HG02943 (cell line): ENCODE measurements around the gene PFAS.
A peak's percentile ranks its signal among the peaks of the same experiment; 100 is the strongest.

Source experiments
- ATAC-seq: cut with Tn5 transposase; IDR thresholded peaks from one replicate; pipeline ENCODE4 v1.9.1; 2021; ENCODE audit warnings: mild to moderate bottlenecking, low read depth, moderate library complexity; ENCODE audit not compliant: unreplicated experiment

PFAS gene

DNA sequence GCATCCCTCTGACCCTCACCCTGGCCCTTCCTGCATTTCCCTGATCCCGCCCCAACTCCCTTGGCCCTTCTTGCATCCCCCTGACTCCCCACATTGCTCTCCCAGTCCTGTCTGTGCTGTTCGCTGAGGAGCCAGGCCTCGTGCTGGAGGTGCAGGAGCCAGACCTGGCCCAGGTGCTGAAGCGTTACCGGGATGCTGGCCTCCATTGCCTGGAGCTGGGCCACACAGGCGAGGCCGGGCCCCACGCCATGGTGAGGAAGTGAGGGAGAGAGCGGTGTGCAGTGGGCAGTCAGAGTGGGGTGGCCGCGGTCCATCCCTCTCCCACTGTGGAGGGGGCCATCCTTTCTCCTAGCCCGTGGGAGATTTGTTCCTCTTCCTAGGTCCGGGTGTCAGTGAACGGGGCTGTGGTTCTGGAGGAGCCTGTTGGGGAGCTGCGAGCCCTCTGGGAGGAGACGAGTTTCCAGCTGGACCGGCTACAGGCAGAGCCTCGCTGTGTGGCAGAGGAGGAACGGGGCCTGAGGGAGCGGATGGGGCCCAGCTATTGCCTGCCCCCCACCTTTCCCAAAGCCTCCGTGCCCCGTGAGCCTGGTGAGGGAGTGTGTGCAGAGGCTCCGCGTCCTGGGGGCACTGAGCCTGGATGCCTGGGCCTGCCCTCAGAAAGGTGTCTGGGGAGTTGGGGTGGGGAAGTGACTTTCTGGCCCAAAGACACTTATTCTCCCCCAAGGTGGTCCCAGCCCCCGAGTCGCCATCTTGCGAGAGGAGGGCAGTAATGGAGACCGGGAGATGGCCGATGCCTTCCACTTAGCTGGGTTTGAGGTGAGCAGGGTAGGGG, 17.8 kb downstream of the PFAS start:
- no peak for ATAC-seq

DNA sequence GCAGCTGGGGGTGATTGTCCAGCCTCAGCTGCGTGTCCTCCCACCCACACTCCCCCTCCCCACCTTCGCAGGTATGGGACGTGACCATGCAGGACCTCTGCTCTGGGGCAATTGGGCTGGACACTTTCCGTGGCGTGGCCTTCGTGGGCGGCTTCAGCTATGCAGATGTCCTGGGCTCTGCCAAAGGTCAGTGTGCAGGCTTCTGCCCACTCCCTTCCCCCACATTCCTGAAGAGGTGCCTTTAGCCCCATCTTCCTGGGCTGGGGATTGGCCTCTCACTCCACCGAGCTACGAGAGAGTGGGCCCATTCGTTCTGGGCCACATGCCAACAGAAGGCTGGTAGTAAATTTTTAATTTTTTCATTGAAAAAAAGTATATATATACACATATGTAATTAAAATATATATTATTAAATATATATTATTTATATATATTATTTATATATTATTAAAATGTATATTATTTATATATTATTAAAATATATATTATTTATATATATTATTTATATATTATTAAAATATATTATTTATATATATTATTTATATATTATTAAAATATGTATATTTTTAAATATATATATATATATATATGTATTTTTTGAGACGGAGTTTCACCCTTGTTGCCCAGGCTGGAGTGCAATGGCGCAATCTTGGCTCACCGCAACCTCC, 18.5 kb downstream of the PFAS start:
- ATAC-seq: no peak

DNA sequence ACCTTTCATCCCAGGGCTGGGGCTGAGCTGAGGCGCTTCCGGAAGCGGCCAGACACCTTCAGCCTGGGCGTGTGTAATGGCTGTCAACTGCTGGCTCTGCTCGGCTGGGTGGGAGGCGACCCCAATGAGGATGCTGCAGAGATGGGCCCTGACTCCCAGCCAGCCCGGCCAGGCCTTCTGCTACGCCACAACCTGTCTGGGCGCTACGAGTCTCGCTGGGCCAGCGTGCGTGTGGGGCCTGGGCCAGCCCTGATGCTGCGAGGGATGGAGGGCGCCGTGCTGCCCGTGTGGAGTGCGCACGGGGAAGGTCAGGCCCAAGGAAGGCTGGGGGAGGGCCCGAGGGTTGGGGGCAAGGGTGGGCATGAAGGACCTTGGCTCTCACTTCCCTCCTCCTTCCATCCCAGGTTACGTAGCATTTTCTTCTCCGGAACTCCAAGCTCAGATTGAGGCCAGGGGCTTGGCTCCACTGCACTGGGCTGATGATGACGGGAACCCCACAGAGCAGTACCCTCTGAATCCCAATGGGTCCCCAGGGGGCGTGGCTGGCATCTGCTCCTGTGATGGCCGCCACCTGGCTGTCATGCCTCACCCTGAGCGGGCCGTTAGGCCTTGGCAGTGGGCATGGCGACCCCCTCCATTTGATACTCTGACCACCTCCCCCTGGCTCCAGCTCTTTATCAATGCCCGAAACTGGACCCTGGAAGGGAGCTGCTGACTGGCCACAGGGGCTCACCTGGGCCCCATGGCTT, 19.6 kb downstream of the PFAS start:
- ATAC-seq: no peak

GRCh38 chr17:8272421-8272820, 23.3 kb downstream of the PFAS start:
- ATAC-seq: no peak

DNA sequence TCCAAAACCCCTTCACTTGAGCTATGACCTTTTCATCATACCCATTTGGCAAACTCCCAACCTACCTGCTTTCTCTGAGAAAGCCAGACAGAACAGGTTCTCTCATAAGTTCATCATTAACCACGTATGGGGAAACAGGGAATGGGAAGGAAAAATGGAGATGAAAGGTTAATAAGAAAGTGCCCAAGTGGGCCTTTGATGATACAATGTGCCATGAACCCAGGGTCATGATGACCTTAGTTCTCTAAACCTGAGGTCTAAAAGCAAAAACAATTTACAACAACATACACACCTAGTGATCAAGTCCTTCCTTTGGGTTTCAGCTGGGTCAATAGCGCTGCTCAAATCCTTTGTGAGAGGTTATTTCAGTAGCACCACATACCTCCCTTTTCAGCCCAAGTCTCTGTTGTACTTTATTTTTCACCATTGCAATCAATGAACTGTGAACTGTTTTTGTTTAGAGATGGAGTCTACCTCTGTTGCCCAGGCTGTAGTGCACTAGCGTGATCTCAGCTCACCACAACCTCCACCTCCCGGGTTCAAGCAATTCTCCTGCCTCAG, 24.9 kb downstream of the PFAS start:
- no peak for ATAC-seq

DNA sequence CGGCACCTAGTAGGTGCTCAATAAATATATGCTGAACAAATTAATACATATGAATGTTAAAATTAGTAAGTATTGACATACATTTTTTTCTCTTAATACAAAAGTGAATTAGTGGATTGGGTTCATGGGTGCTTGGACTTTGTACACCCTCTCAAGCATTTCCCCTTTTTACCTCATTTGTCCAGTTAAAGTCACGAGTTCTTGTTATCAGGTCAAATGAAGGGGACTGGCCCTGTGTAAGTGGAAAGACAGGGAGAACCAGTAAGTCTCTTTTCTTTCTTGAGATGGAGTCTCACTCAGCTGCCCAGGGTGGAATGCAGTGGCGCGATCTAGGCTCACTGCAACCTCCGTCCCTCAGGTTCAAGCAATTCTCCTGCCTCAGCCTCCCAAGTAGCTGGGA, 25.7 kb downstream of the PFAS start:
- no peak for ATAC-seq

DNA sequence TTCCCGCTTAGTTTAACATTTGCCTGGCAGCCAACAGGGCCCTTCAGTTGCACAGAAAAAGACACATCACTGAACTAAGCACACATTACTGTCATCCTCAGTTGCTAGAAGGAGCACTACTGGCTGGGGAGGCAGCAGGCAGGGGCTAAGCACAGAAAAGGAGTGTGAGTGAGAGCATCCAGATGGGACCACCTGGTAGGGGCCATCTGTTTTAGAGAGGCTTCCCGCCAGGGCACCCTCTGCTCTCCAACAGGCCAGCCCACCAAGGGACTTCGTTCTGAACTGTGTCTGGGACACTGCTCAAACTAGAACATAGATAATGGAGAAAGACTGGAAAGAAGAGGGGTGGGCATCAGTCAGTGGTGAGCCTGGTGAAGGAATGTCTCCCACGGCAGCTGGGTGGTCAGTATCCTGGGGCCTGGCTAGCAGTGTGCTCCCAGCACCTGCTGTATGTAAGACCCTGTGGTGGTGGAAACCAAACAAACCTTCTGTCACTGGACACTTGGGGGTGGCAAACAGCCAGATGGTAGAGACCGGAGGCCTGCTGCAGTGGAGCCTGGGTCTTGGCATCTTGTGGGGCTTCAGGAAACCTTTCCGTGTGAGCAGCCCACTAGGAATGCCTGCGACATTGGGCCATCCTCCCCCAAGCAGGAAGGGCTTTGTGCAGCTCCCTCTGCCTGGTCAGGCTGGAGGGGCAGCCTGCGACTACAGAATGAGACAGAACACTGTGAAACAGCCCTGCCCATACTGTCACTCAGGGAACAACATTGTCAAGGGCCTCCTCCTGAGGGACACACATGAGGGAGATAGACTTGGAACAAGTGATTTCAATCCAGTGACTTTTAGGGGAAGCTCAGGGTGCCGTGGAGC, 26.6 kb downstream of the PFAS start:
- ATAC-seq: no peak

- ATAC-seq: no peak
These were observed 28.2 kb downstream of the PFAS start for GRCh38 chr17:8277317-8277716.

GRCh38 chr17:8282345-8282744, 33.3 kb downstream of the PFAS start:
- no peak for ATAC-seq

GRCh38 chr17:8283356-8283755, 34.3 kb downstream of the PFAS start:
- ATAC-seq: no peak

DNA sequence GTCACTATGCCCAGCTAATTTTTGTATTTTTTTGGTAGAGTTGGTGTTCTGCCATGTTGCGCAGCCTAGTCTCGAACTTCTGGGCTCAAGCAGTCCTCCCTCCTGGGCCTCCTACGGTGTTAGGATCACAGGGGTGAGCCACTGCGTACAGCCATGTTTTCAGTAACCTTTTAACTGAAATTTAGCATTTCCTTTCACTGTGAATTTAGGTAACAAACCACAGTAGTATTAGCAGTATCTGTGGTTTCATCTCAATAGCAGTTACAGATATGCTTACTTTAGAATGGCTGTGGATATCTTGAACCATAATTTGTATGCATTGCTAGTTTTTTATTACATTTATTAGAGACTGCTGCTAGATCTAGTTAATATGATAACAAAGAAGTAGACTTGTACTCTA, 35.0 kb downstream of the PFAS start:
- ATAC-seq: no peak

GRCh38 chr17:8285270-8286181, 36.4 kb downstream of the PFAS start:
- ATAC-seq: no peak

DNA sequence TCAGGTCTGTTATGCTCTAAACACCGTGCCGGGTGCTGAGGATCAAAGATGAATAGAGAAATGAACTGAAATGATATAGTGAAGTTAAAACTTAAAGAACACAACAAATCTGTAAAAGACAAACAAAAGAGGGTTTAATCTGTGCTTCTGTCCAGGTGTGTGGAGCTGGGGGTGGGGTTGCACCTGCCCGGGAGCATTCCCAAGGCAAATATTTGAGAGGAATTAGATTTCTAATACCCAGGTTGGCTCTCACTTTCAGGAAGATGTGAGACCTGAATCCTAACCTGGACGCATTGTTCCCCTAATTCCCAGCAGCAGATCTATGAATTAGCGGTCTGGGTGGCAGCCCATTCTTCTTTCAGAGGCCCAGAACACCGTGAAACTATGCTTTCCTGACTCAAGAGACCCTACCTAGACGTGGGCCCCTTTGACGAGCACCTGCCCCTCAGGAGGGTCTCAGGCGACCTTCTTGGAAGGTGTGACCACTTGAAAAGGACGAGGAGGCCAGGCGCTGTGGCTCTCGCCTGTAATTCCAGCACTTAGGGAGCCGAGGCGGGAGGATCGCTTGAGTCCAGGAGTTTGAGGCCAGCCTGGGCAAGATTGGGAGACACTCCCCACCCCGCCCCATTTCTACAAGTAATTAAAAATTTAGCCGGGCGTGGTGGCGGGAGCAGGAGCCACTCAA, 38.7 kb downstream of the PFAS start:
- ATAC-seq: no peak

DNA sequence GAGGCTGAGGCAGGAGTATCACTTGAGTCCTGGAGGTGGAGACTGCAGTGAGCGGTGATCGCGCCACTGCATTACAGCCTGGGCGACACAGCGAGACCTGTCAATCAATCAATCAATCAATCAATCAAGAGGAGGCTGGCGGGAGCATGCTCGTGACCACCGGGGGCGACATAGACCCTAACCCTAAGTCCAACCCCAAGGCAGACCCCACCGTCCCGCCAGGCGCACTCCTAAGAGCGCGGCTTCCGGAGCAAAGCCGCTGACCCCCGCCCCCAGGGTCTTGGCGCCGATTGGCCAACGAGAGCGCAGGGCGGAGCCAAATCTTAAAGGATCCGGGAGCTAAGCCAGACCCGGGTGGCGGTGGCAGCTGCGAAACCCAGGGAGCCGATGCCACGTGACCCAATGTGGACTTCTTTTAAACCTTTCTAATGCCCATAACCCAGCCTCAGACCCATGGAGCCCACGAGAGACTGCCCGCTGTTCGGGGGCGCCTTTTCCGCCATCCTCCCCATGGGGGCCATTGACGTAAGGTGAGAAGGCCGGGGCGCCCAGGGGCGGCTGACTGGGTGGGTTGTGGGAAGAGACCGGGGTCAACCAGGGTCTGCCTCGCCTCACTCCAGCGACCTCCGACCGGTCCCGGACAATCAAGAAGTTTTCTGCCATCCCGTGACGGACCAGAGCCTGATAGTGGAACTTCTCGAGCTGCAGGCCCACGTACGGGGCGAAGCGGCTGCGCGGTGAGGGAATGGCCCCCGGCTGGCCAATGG, 39.4 kb downstream of the PFAS start, which contains the start of gene RANGRF:
Gene RANGRF, plus strand, starts transcription at position 335 of the 767 bp plus-strand sequence. Its CDS starts 119 bp downstream, at position 454.
- peak; percentile 85 for ATAC-seq

DNA sequence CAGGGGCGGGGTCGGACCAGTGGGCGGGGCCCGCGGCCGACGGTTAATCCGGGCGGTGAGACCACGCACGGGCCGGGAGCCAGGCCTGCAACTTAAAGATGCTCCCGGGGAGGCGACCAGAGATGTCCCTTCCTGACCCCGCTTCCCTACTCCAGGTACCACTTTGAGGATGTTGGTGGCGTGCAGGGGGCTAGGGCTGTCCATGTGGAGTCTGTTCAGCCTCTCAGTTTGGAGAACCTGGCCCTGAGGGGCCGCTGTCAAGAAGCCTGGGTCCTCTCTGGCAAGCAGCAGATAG, 40.0 kb downstream of the PFAS start:
- no peak for ATAC-seq

GRCh38 chr17:8290043-8290442, 41.0 kb downstream of the PFAS start:
- no peak for ATAC-seq

- no peak for ATAC-seq
These were observed 43.7 kb downstream of the PFAS start for GRCh38 chr17:8292639-8293395.
